ENCODE data around the gene KCNN3.

The KCNN3 gene

GRCh38 chr1:154664331-154665002 is 205.6 kb downstream of the KCNN3 start (continued):
- TF ChIP-seq REST (tag by site-specific recombination; IDR thresholded peaks at IDR 0.05) (no peak), ZNF132 (tag by site-specific recombination; IDR thresholded peaks at IDR 0.05; ENCODE audit: borderline replicate concordance) (no peak), ZNF514 (tag by site-specific recombination; IDR thresholded peaks at IDR 0.05) (no peak), ZNF19 (tag by site-specific recombination; IDR thresholded peaks at IDR 0.05; ENCODE audit: low read depth) (no peak), CTCF (tag by site-specific recombination; IDR thresholded peaks at IDR 0.05) (no peak), ZNF280D (tag by site-specific recombination; IDR thresholded peaks at IDR 0.05) (no peak), ZNF449 (tag by site-specific recombination; IDR thresholded peaks at IDR 0.05) (no peak), ZNF501 (tag by site-specific recombination; IDR thresholded peaks at IDR 0.05) (no peak), ZNF664 (tag by site-specific recombination; IDR thresholded peaks at IDR 0.05) (no peak)

GRCh38 chr1:154663471-154664060 is 206.5 kb downstream of the KCNN3 start:
- ChIA-PET CTCF (interaction anchor here (0.6 to 3.9 kb wide), 3 partner anchors 104 to 280 kb away, joined by 3 to 18 read pairs (median 5); no protein-coding TSS in a partner anchor), POLR2A (no interaction called here)
- no peak for TF ChIP-seq KLF7 (tag by site-specific recombination; IDR thresholded peaks at IDR 0.05; ENCODE audit: borderline replicate concordance)
- TF ChIP-seq FEZF1 (tag by site-specific recombination; IDR thresholded peaks at IDR 0.05) = peak; percentile 41; the same call in 1 of the 2 replicates
- H3K4me1 ChIP-seq (ENCODE audit: control insufficient read depth, insufficient read depth, low read length) = no peaks in the 10 kb centered on the region
- H3K9me3 ChIP-seq (ENCODE audit: control insufficient read depth, insufficient read depth, low read depth, low read length) = no peaks in the 10 kb centered on the region
- no peak overlapping the region for H3K4me3 ChIP-seq (ENCODE audit: low read depth, low read length)
- no peaks in the 10 kb centered on the region for H3K36me3 ChIP-seq (ENCODE audit: control insufficient read depth in 2 of 2, insufficient read depth in 1 of 2, low read length in 2 of 2)
- H3K27ac ChIP-seq (ENCODE audit: extremely low read depth, low read depth, low read length) = no peak overlapping the region

- Histone ChIP-seq H3K36me3 (ENCODE audit: control insufficient read depth in 2 of 2, insufficient read depth in 1 of 2, low read length in 2 of 2) (no peaks in the 10 kb centered on the region), H3K9me3 (ENCODE audit: control insufficient read depth, insufficient read depth, low read depth, low read length) (no peaks in the 10 kb centered on the region), H3K4me3 (ENCODE audit: low read depth, low read length) (no peak overlapping the region), H3K27ac (ENCODE audit: extremely low read depth, low read depth, low read length) (no peak overlapping the region), H3K4me1 (ENCODE audit: control insufficient read depth, insufficient read depth, low read length) (no peaks in the 10 kb centered on the region)
- ChIA-PET CTCF (interaction anchor here (0.6 to 0.7 kb wide), 2 partner anchors 8 to 278 kb away, joined by 3 read pairs; no protein-coding TSS in a partner anchor), POLR2A (no interaction called here)
- TF ChIP-seq ZFP41 (tag by site-specific recombination; IDR thresholded peaks at IDR 0.05; ENCODE audit: borderline replicate concordance) (no peak), GLI2 (tag by site-specific recombination; IDR thresholded peaks at IDR 0.05; ENCODE audit: borderline replicate concordance, low read depth) (no peak), ZNF701 (tag by site-specific recombination; IDR thresholded peaks at IDR 0.05) (no peak), ZEB2 (tag by site-specific recombination; IDR thresholded peaks at IDR 0.05) (no peak), ZNF664 (tag by site-specific recombination; IDR thresholded peaks at IDR 0.05) (no peak), ZNF677 (tag by site-specific recombination; IDR thresholded peaks at IDR 0.05) (no peak), ZNF600 (tag by site-specific recombination; IDR thresholded peaks at IDR 0.05) (no peak), MEIS1 (CRISPR knock-in tag; IDR thresholded peaks at IDR 0.05; ENCODE audit: borderline replicate concordance) (no peak), CTCF (tag by site-specific recombination; IDR thresholded peaks at IDR 0.05) (no peak)
Measured at GRCh38 chr1:154661110-154661509, 209.0 kb downstream of the KCNN3 start.
